ENCODE results near the gene PRPF6.

PRPF6 gene

DNA sequence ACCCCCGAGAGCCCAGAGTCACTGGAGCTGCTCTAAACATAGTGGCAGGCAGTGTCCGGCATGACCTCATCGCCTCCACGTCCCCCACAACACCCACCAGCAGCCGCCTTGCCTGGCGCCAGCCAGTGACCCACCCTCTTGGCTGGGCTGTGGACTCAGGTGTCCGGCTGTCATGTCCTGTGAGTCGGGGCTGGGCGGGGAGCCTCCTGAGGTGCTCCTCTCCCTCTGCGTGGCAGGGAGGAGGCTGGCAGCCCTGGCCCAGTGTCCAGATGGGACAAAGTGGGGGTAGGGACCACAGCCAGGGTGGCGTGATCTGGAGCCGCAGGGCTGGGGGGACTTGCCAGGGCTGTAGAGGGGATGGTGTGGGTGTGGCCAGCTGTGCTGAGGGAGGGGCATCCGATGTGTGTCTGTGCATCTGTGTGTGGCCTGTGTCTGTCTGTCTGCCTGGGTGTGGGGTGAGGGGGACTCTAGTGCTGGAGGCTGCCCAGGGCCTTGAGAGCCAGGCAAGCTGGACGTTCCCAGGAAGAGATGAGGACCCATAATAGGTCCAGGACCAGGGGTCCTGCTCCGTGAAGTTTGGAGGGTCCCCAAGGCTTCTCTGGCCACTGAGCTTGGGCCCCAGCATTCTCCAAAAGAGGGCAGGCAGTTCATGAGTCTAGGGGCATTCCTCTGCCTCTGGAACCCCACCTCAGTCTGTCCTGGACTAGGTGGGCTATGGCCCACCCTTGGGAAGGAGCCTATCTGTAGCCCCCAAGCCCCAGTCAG is 70.8 kb downstream of the PRPF6 start:
- 91 to 93% methylated on average over 15 of the region's 15 CpGs for WGBS, 2 experiments
- no peak overlapping the region for H3K4me3 ChIP-seq (ENCODE audit: insufficient read depth, low read depth, low read length)
- H3K36me3 ChIP-seq (ENCODE audit: control insufficient read depth, insufficient read depth, low read length): no peaks in the 10 kb centered on the region
- H3K27me3 ChIP-seq (ENCODE audit: control insufficient read depth, insufficient read depth, low read length, poor library complexity, severe bottlenecking): peaks cover 57% of the 10 kb centered on the region
- H3K9me3 ChIP-seq (ENCODE audit: control insufficient read depth, low read length): no peaks in the 10 kb centered on the region
- H3K27ac ChIP-seq (ENCODE audit: insufficient read depth, low read depth, low read length, poor library complexity, severe bottlenecking): no peak overlapping the region
- H3K4me1 ChIP-seq (ENCODE audit: control insufficient read depth, insufficient read depth, low read length): peaks cover 13% of the 10 kb centered on the region

DNA sequence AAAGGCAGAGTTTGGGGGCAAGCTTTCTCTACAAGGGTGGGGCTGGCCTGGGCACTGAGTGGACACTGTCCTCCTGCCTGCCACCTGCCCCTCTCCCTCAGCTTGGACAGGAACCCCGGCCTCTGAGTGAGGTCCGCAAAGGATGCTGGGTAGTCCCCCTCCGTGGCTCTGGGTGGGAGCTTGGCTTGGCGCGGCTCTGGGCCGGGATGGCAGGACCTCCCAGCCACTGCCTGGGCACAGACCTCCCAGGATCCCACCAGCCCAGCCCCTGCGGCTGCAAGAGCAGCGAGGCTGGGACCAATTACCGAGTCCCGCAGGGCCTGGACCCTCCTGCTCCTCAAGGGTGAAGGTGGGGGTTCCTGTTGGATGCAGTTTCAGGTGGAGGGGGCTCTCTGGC is 71.4 kb downstream of the PRPF6 start:
- peaks cover 51% of the 10 kb centered on the region for H3K27me3 ChIP-seq (ENCODE audit: control insufficient read depth, insufficient read depth, low read length, poor library complexity, severe bottlenecking)
- H3K36me3 ChIP-seq (ENCODE audit: control insufficient read depth, insufficient read depth, low read length): no peaks in the 10 kb centered on the region
- 89 to 91% methylated on average over 10 of the region's 10 CpGs for WGBS, 2 experiments

DNA sequence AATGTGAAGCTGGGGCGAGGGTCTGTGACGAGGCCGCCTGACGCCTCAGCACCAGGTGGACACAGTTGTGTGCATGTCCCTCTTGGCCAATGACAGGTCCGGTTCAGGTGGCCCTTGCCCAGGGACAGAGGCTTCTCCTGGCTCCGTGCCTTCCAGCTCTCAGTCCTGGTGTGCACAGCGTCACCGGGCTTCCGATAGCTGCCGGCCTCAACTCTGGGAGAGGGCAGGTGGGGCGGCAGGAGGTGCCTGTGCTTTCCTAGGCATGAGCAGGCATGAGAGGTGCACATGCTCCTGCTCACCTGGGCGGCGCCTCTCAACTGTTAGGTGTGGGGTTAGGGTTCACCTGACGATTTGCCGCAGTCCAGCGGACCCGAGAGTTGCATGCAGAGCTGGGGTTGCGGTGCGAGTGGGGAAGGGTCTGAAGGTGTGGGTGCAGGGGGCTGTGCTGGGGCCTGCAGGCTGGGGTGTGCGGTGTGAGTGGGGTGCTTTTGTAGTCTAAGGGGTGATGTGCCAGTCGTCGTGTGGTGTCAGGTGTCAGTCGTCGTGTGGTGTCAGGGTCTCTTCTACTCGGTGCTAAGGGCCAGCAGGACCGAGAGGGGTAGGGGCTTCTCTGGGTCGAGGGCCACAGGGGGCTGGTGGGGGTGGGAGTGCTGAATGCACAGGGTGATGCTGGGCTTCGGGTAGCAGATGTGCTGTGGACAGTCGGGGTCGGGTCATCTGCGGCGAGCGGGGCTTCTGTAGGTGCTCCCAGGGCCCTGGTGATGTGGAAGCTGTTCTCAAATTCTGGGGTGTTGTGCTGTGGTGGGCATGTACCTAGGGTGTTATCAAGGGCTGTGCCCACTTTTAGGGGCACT is 72.3 kb downstream of the PRPF6 start:
- WGBS, 2 experiments: 88 to 89% methylated on average over 33 of the region's 33 CpGs

More for the DNA sequence above, 71.4 kb downstream of the PRPF6 start:
- H3K27ac ChIP-seq (ENCODE audit: insufficient read depth, low read depth, low read length, poor library complexity, severe bottlenecking): no peak overlapping the region
- no peaks in the 10 kb centered on the region for H3K9me3 ChIP-seq (ENCODE audit: control insufficient read depth, low read length)
- no peak overlapping the region for H3K4me3 ChIP-seq (ENCODE audit: insufficient read depth, low read depth, low read length)
- H3K4me1 ChIP-seq (ENCODE audit: control insufficient read depth, insufficient read depth, low read length): peaks cover 13% of the 10 kb centered on the region

DNA sequence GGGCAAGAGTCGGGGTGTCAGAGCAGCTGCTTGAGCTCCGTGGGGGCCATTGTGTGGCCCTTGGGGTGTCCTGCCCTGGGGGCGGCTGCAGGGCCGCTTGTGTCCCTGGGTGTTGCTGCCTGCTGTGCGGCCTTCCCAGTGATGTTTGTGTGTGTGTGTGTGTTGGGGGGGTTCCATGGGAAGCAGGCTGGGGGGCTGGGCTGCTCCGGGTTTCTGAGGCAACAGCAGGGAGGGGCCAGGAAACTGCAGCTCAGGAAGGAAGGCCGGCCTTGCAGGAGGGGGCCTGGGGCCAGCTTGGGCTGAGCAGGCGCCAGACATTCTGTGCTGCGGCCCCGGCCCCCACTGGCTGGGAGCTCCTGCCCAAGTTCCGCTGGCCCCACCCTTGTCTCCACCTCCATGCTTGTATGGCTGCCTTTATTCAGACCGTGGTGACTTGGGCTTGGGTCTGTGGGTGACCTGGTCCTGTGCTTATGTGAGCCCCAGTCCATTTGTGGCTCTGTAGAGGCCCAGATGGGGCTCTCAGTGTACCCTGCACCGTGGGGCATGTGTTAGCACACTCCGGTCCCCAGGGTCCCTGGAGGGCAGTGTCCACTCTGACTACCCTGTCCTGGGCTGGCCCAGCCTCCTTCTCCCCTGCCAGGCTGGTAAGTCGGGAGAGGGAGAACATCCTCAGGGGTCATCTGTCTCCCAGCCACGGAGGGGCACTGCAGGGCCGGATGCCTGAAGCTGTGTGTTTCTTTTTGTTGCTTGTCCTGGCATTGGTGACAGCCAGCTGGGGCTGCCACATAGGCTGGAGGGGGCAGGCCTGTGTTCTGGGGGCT is 73.1 kb downstream of the PRPF6 start:
- H3K27ac ChIP-seq (ENCODE audit: insufficient read depth, low read depth, low read length, poor library complexity, severe bottlenecking): no peak overlapping the region
- H3K4me3 ChIP-seq (ENCODE audit: insufficient read depth, low read depth, low read length): no peak overlapping the region
- no peaks in the 10 kb centered on the region for H3K9me3 ChIP-seq (ENCODE audit: control insufficient read depth, low read length)
- peaks cover 13% of the 10 kb centered on the region for H3K4me1 ChIP-seq (ENCODE audit: control insufficient read depth, insufficient read depth, low read length)
- H3K27me3 ChIP-seq (ENCODE audit: control insufficient read depth, insufficient read depth, low read length, poor library complexity, severe bottlenecking): peaks cover 34% of the 10 kb centered on the region
- WGBS, 2 experiments: 53 to 57% methylated on average over 17 of the region's 17 CpGs
- H3K36me3 ChIP-seq (ENCODE audit: control insufficient read depth, insufficient read depth, low read length): no peaks in the 10 kb centered on the region

More for the DNA sequence above, 72.3 kb downstream of the PRPF6 start:
- peaks cover 42% of the 10 kb centered on the region for H3K27me3 ChIP-seq (ENCODE audit: control insufficient read depth, insufficient read depth, low read length, poor library complexity, severe bottlenecking)
- no peak overlapping the region for H3K4me3 ChIP-seq (ENCODE audit: insufficient read depth, low read depth, low read length)
- H3K9me3 ChIP-seq (ENCODE audit: control insufficient read depth, low read length): no peaks in the 10 kb centered on the region
- no peak overlapping the region for H3K27ac ChIP-seq (ENCODE audit: insufficient read depth, low read depth, low read length, poor library complexity, severe bottlenecking)
- H3K4me1 ChIP-seq (ENCODE audit: control insufficient read depth, insufficient read depth, low read length): peaks cover 13% of the 10 kb centered on the region
- H3K36me3 ChIP-seq (ENCODE audit: control insufficient read depth, insufficient read depth, low read length): no peaks in the 10 kb centered on the region

DNA sequence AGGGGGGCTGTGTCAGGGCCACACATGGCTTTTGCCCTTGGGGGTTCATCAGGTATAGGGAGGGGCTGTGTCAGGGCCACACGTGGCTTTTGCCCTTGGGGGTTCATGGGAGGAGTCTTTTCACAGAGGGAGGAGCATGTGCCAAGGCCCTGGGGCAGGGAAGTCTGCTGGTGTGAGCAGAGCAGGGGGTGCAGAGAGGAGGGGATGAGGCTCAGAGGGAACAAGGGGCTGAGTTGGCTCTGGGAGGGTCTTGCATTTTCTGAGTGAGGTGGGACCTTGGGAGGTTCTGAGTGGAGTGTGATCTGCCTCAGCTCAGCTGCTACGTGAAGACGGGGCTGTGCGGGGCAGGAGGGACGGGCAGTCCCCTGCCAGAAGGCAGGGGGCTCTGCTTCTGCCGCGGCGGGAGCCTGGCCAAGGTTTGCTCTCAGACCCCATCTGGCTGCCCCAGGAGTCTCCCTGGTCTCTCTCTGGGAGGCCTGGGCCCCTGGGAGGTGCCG is 74.5 kb downstream of the PRPF6 start:
- Histone ChIP-seq H3K9me3 (ENCODE audit: control insufficient read depth, low read length) (no peaks in the 10 kb centered on the region), H3K27ac (ENCODE audit: insufficient read depth, low read depth, low read length, poor library complexity, severe bottlenecking) (no peak overlapping the region), H3K4me3 (ENCODE audit: insufficient read depth, low read depth, low read length) (no peak overlapping the region), H3K27me3 (ENCODE audit: control insufficient read depth, insufficient read depth, low read length, poor library complexity, severe bottlenecking) (peaks cover 20% of the 10 kb centered on the region), H3K4me1 (ENCODE audit: control insufficient read depth, insufficient read depth, low read length) (peaks cover 10% of the 10 kb centered on the region), H3K36me3 (ENCODE audit: control insufficient read depth, insufficient read depth, low read length) (no peaks in the 10 kb centered on the region)
- WGBS, 2 experiments: 86 to 87% methylated on average over 9 of the region's 9 CpGs

DNA sequence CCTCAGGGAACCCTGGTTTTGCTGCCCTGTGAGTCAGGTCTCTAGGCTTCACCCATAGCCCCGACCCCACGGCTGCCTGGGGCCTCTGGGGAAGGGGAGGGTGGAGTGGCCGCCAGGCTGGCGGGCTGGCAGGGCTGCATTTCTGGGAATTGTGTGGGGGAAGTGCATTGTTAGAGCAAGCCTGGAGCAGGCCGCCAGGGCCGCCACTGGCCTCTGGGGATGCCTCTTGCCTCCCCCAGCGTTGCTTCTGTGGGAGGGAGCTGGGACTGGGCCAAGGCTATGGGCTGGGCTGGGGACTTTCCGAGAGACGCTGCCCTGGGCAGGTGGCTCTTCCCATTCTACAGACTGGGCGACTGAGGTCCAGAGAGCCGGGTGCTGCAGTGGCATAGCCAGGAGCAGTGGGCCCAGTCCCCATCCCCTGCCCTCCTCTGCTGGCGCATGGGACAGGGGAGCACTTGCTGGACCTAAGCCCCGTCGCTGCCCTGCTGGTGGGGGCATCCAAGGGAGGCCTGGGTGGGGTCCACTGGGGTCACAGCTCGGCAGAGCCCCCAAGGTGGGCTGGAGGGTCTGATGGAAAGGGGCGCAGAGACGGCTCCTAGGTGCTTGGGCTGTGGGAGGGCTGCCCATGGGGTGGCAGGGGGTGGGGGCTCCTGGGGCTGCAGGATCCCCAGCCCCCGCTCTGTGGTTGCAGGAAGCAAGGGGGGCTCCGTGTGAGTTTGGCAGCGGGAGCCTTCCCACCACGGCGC is 75.1 kb downstream of the PRPF6 start:
- Histone ChIP-seq H3K4me3 (ENCODE audit: insufficient read depth, low read depth, low read length) (no peak overlapping the region), H3K36me3 (ENCODE audit: control insufficient read depth, insufficient read depth, low read length) (no peaks in the 10 kb centered on the region), H3K27me3 (ENCODE audit: control insufficient read depth, insufficient read depth, low read length, poor library complexity, severe bottlenecking) (peaks cover 14% of the 10 kb centered on the region), H3K27ac (ENCODE audit: insufficient read depth, low read depth, low read length, poor library complexity, severe bottlenecking) (no peak overlapping the region), H3K4me1 (ENCODE audit: control insufficient read depth, insufficient read depth, low read length) (peaks cover 10% of the 10 kb centered on the region), H3K9me3 (ENCODE audit: control insufficient read depth, low read length) (no peaks in the 10 kb centered on the region)
- WGBS, 2 experiments: 82 to 84% methylated on average over 22 of the region's 22 CpGs

DNA sequence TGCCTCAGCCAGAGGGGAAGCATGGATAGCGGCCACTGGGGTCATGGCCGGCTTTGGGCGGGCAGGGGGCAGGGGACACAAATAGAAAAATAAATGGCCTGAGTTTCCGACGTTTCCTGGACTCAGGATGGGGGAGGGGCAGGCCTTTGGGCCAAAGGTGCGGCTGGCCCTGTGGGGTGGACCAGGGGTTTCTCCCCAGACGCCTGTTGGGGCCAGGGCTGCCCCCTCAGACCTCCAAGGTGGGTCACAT is 75.6 kb downstream of the PRPF6 start:
- no peak overlapping the region for H3K27ac ChIP-seq (ENCODE audit: insufficient read depth, low read depth, low read length, poor library complexity, severe bottlenecking)
- H3K4me3 ChIP-seq (ENCODE audit: insufficient read depth, low read depth, low read length): no peak overlapping the region
- no peaks in the 10 kb centered on the region for H3K9me3 ChIP-seq (ENCODE audit: control insufficient read depth, low read length)
- H3K36me3 ChIP-seq (ENCODE audit: control insufficient read depth, insufficient read depth, low read length): no peaks in the 10 kb centered on the region
- H3K4me1 ChIP-seq (ENCODE audit: control insufficient read depth, insufficient read depth, low read length): peaks cover 10% of the 10 kb centered on the region
- WGBS, 2 experiments: 80 to 86% methylated on average over 7 of the region's 7 CpGs
- peaks cover 9% of the 10 kb centered on the region for H3K27me3 ChIP-seq (ENCODE audit: control insufficient read depth, insufficient read depth, low read length, poor library complexity, severe bottlenecking)

DNA sequence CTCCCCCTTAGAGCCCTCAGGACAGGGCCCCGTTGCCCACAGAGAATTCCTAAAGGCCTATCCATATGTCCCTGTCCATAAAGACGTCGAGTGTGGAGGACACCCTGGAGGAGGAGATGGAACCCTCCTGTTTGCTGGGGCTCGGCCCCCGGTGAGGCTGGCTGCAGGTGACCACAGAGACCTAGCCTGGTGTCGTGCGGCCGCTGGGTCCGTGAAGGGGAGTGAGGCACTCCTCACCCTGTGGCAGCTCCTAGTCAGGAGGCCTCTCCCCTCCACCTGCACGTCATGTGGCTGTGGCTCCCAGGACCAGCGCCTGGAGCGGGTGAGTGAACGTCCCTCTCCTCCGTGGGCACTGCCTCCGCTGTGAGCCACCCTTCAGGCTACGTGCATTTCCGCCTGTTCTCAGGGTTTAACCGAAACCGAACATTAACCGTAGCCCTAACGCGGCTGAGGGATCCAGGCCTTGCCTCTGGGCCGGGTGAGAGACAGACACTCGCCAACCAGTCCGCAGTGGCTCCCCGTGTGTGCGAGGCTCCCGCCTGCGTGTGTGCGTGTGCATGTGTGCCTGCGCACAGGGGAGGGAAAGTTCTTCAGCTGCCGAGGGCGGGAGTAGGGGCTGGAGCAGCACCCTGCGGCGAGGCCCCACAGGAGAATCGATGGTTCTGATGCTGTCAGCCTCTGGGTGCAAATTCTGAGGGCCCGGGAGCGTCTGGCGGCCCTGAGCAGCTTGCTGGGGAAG is 76.1 kb downstream of the PRPF6 start:
- 83 to 84% methylated on average over 39 of the region's 39 CpGs for WGBS, 2 experiments
- no peak overlapping the region for H3K27ac ChIP-seq (ENCODE audit: insufficient read depth, low read depth, low read length, poor library complexity, severe bottlenecking)
- H3K36me3 ChIP-seq (ENCODE audit: control insufficient read depth, insufficient read depth, low read length): no peaks in the 10 kb centered on the region
- H3K4me3 ChIP-seq (ENCODE audit: insufficient read depth, low read depth, low read length): no peak overlapping the region
- H3K27me3 ChIP-seq (ENCODE audit: control insufficient read depth, insufficient read depth, low read length, poor library complexity, severe bottlenecking): peaks cover 6% of the 10 kb centered on the region
- H3K9me3 ChIP-seq (ENCODE audit: control insufficient read depth, low read length): no peaks in the 10 kb centered on the region
- H3K4me1 ChIP-seq (ENCODE audit: control insufficient read depth, insufficient read depth, low read length): peaks cover 10% of the 10 kb centered on the region

Measured in ectodermal cell (in vitro differentiated cells).